K562 (cell line): ENCODE data around the gene DCXR. TPM values are rescaled to one million over a fixed set of nuclear protein-coding genes. Genes with fewer than 3 reads are reported as not detected.

Experiments
- ATAC-seq: fragments of 200-7000 bp; cut with Tn5 transposase; 3 replicates; pipeline ENCODE4 v1.9.1; 2020; ENCODE audit warnings: moderate library complexity
- BruUV-seq: library from RNA; stranded (reverse); fragments of 400-500 nt; replicated peaks from 2 replicates; lab custom pipeline; 2021; lab: Mats Ljungman, UMichigan
- CTCF ChIA-PET: fragments of 300-600 bp; formaldehyde crosslinking; extraction: SDS; loops from one replicate; lab custom pipeline; 2021; ENCODE audit warnings: low intra/inter-chr PET ratio; lab: Yijun Ruan, JAX
- POLR2A ChIA-PET: fragments of 300-600, 350-650 bp; sonication (Branson Sonifier 250); formaldehyde crosslinking; extraction: SDS; loops from one replicate; lab custom pipeline; 2021; ENCODE audit warnings: antibody characterized with exemption, inconsistent platforms; lab: Yijun Ruan, JAX
- DNase-seq, 4 experiments: peaks; one replicate each; pipeline versions ENCODE4 v3.0.0 to v3.0.0-alpha.2; 2011 to 2018; ENCODE audit warnings: low spot score in 3 of 4, mixed read lengths in 3 of 4; ENCODE audit errors: extremely low read depth in 1 of 4
- FAIRE-seq: peaks from 2 replicates; lab custom pipeline; 2011; peaks lifted over from hg19 to GRCh38; lab: Jason Lieb, UNC
- H2AFZ ChIP-seq: 2 replicates; pipeline ENCODE4 v1.6.0; 2011; ENCODE audit warnings: low read depth, low read length, control low read depth, inconsistent platforms
- H3K27ac ChIP-seq: fragments of 200-600 bp; 3 replicates; pipeline ENCODE4 v1.8.0; 2011; ENCODE audit warnings: low read depth, mild to moderate bottlenecking, control low read depth, inconsistent platforms, low read length, moderate library complexity, mixed read lengths; ENCODE audit errors: extremely low read depth
- H3K27me3 ChIP-seq, 2 experiments: fragments of 300-600 bp in 1 of 2; 2 replicates in 1 of 2; 3 replicates in 1 of 2; pipeline versions ENCODE4 v1.6.0 to v1.8.0; 2011; ENCODE audit warnings: inconsistent platforms in 2 of 2, low read length in 2 of 2, mild to moderate bottlenecking in 1 of 2, mixed read lengths in 1 of 2, moderate library complexity in 1 of 2; ENCODE audit not compliant: control insufficient read depth in 2 of 2, insufficient read depth in 2 of 2
- H3K36me3 ChIP-seq: fragments of 300-600 bp; 3 replicates; pipeline ENCODE4 v1.8.0; 2011; ENCODE audit warnings: mild to moderate bottlenecking, low read length, inconsistent platforms; ENCODE audit not compliant: control insufficient read depth, insufficient read depth
- H3K4me1 ChIP-seq, 2 experiments: fragments of 200-600 bp in 1 of 2; replicated peaks in 1 of 2; 2 replicates in 1 of 2; 3 replicates in 1 of 2; pipeline versions ENCODE4 v1.5.1 to v1.8.0; 2011; ENCODE audit warnings: inconsistent platforms in 2 of 2, low read length in 2 of 2, mild to moderate bottlenecking in 1 of 2, mixed read lengths in 1 of 2, moderate library complexity in 1 of 2; ENCODE audit not compliant: control insufficient read depth in 2 of 2, insufficient read depth in 2 of 2
- H3K4me2 ChIP-seq: 2 replicates; pipeline ENCODE4 v1.6.1; 2011; ENCODE audit warnings: low read length, control low read depth, inconsistent platforms, mixed read lengths; ENCODE audit not compliant: insufficient read depth
- H3K4me3 ChIP-seq: fragments of 200-600 bp; sonication (generic), shearing (Covaris generic); 2 replicates; pipeline ENCODE4 v1.5.1; 2016; ENCODE audit warnings: control low read depth, inconsistent platforms
- H3K79me2 ChIP-seq: fragments of 200-600 bp; 3 replicates; pipeline ENCODE4 v1.8.0; 2011; ENCODE audit warnings: low read length, inconsistent platforms; ENCODE audit not compliant: control insufficient read depth, insufficient read depth
- H3K9ac ChIP-seq, 2 experiments: 2 replicates each; pipeline versions ENCODE4 v1.6.0 to v1.6.1; 2011; ENCODE audit warnings: low read depth in 2 of 2, low read length in 2 of 2, control low read depth in 1 of 2, inconsistent platforms in 1 of 2, mild to moderate bottlenecking in 1 of 2, mixed read lengths in 1 of 2; ENCODE audit not compliant: insufficient read depth in 1 of 2
- H3K9me1 ChIP-seq: one replicate; pipeline ENCODE4 v1.6.0; 2011; ENCODE audit warnings: inconsistent platforms, mild to moderate bottlenecking, low read length, moderate library complexity; ENCODE audit not compliant: control insufficient read depth, insufficient read depth
- H3K9me3 ChIP-seq: replicated peaks from 2 replicates; pipeline ENCODE4 v1.5.1; 2011; ENCODE audit warnings: low read depth, low read length, inconsistent platforms; ENCODE audit not compliant: control insufficient read depth, insufficient read depth
- H4K20me1 ChIP-seq: replicated peaks from 2 replicates; pipeline ENCODE4 v1.6.1; 2011; ENCODE audit warnings: low read length, inconsistent platforms, mixed read lengths; ENCODE audit not compliant: control insufficient read depth, insufficient read depth
- COPS2 ChIP-seq: fragments of 450-650 bp; conservative IDR thresholded peaks from 2 replicates; pipeline ENCODE4 v1.6.1; 2016; ENCODE audit warnings: mild to moderate bottlenecking, moderate library complexity
- EGR1 ChIP-seq: fragments of 450-650 bp; conservative IDR thresholded peaks from 2 replicates; pipeline ENCODE4 v1.6.1; 2017; ENCODE audit warnings: mild to moderate bottlenecking
- NFRKB ChIP-seq: fragments of 450-650 bp; IDR thresholded peaks from 2 replicates; pipeline ENCODE4 v1.6.1; 2016; ENCODE audit warnings: low read depth
- NR2C2 ChIP-seq, 2 experiments: fragments of 200-800 bp in 1 of 2; sonication (Bioruptor generic) in 1 of 2; sonication (generic) in 1 of 2; formaldehyde crosslinking in 1 of 2; IDR thresholded peaks; 2 replicates each; pipeline versions ENCODE4 v1.6.1 to v1.8.0; 2016 to 2022; ENCODE audit warnings: mild to moderate bottlenecking in 1 of 2, missing compliant biosample characterization in 1 of 2, missing genetic modification characterization in 1 of 2, missing genetic modification reagents in 1 of 2
- NRF1 ChIP-seq, 2 experiments: fragments of 450-650 bp; IDR thresholded peaks in 1 of 2; conservative IDR thresholded peaks in 1 of 2; 2 replicates each; pipeline ENCODE4 v1.6.1; 2014; ENCODE audit warnings: mild to moderate bottlenecking in 2 of 2
- PCBP1 ChIP-seq: fragments of 200-400 bp; formaldehyde crosslinking; IDR thresholded peaks from 2 replicates; pipeline ENCODE4 v1.6.1; 2018; ENCODE audit warnings: mild to moderate bottlenecking, low read depth, low read length; ENCODE audit not compliant: poor library complexity, severe bottlenecking
- SMAD1 ChIP-seq: fragments of 150-350 bp; IDR thresholded peaks from 2 replicates; pipeline ENCODE4 v1.6.1; 2014; ENCODE audit warnings: low read length, low read depth; ENCODE audit not compliant: partially characterized antibody
- SP2 ChIP-seq: IDR thresholded peaks from 2 replicates; pipeline ENCODE4 v1.6.1; 2011; ENCODE audit warnings: mild to moderate bottlenecking, low read depth, low read length, moderate library complexity; ENCODE audit not compliant: poor library complexity, severe bottlenecking; ENCODE audit errors: extremely low read depth
- ZNF212 ChIP-seq: fragments of 450-650 bp; formaldehyde crosslinking; IDR thresholded peaks from 2 replicates; pipeline ENCODE4 v1.4.0; 2020; ENCODE audit warnings: mild to moderate bottlenecking
- ZNF217 ChIP-seq: sonication (generic); formaldehyde crosslinking; IDR thresholded peaks from 2 replicates; pipeline ENCODE4 v1.8.0; 2022; ENCODE audit warnings: mild to moderate bottlenecking, missing genetic modification reagents
- ZNF76 ChIP-seq: fragments of 250-450 bp; sonication (Bioruptor Pico); IDR thresholded peaks from 2 replicates; pipeline ENCODE4 v1.4.0; 2020; ENCODE audit warnings: mild to moderate bottlenecking, moderate library complexity, borderline replicate concordance
- WGBS: fragments of 100-300 bp; shearing (Covaris generic); methylation state at CpG from one replicate; pipeline ENCODE4 v1.1.6; 2016; ENCODE audit warnings: low coverage, mixed read lengths; ENCODE audit not compliant: insufficient coverage; ENCODE audit errors: missing lambda C conversion rate; 5-methylcytosine and 5-hydroxymethylcytosine counted together
- in situ Hi-C: fragments of 300-500 bp; cut with MboI; formaldehyde crosslinking; loops from 4 replicates; pipeline ENCODE4 v1.15.0; 2018; ENCODE audit warnings: inconsistent platforms, mixed read lengths
- intact Hi-C: fragments of 100-400 bp; cut with micrococcal nuclease; formaldehyde crosslinking; loops from 2 replicates; pipeline ENCODE4 v1.14.2; 2022
- polyA plus RNA-seq, 8 experiments: library from polyadenylated mRNA; depleted of rRNA in 4 of 8; stranded (reverse) in 5 of 8; unstranded in 3 of 8; fragments of >200 nt; fragmentation: Nextera tagmentation in 2 of 8; fragmentation: Illumina TruSeq in 1 of 8; extraction: Ambion mirVana in 2 of 8; extraction: Trizol in 1 of 8; gene quantifications; 2 replicates each; pipeline versions ENCODE4 v1.2.1 to v1.2.3, GENCODE V29; 2011 to 2014; ENCODE audit warnings: inconsistent platforms in 1 of 8, missing spikeins in 1 of 8
- total RNA-seq, 7 experiments: library from RNA; depleted of rRNA in 6 of 7; stranded (reverse); fragments of >200 nt in 6 of 7; fragmentation: Illumina TruSeq in 2 of 7; extraction: Trizol in 2 of 7; gene quantifications; 2 replicates each; pipeline versions ENCODE4 v1.2.1 to v1.2.3, GENCODE V29; 2011 to 2021; ENCODE audit warnings: low replicate concordance in 1 of 7
- TF ChIP-seq, protein P1 (sequence below): fragments of 250-450 bp; sonication (Bioruptor Pico); IDR thresholded peaks from 2 replicates; pipeline ENCODE4 v1.4.0; 2020; ENCODE audit warnings: mild to moderate bottlenecking, moderate library complexity, borderline replicate concordance

DCXR gene
- total and polyA plus RNA-seq, 9 of the 15 experiments (the other 6 are each of a cell fraction or from before 2014, with no cell fraction given) = 21.3 to 274 (median 156) TPM

GRCh38 chr17:82048571-82048971 is 11.1 kb upstream of the DCXR start:
- 0 out of 2 replicates have a peak, but pooled peaks cover 4% of the 10 kb centered on the region for H4K20me1 ChIP-seq
- ATAC-seq = no peak
- H3K9me1 ChIP-seq = peaks cover 2% of the 10 kb centered on the region
- H2AFZ ChIP-seq = no peak overlapping the region
- 91% methylated on average over 12 of the region's 20 CpGs for WGBS
- H3K4me1 ChIP-seq = peaks cover 6 to 72% of the 10 kb centered on the region in 2 experiments; a peak in 3 of 5 replicates
- H3K9ac ChIP-seq = peak overlapping the region in 1 of 2 experiments; percentile 43; a peak in 1 of 4 replicates
- H3K27ac ChIP-seq = no peak overlapping the region
- H3K4me2 ChIP-seq = no peak overlapping the region
- H3K27me3 ChIP-seq = no peaks in the 10 kb centered on the region
- no peak for FAIRE-seq
- CTCF ChIA-PET = no interaction called here
- H3K79me2 ChIP-seq = peaks cover 28% of the 10 kb centered on the region
- peak in 2 of 4 experiments; percentile 23 to 36 for DNase-seq
- POLR2A ChIA-PET = no interaction called here
- H3K9me3 ChIP-seq = no peaks in the 10 kb centered on the region
- intact Hi-C loops = no loop called here
- H3K4me3 ChIP-seq = no peak overlapping the region
- BruUV-seq = no TSS peak
- peaks cover 44% of the 10 kb centered on the region; the same call in 2 of the 3 replicates for H3K36me3 ChIP-seq
- in situ Hi-C loops = no loop called here
- no peak for TF ChIP-seq NFRKB
- no peak for TF ChIP-seq ZNF217 (CRISPR knock-in tag)
- no peak for TF ChIP-seq SP2
- TF ChIP-seq, protein P1, sequence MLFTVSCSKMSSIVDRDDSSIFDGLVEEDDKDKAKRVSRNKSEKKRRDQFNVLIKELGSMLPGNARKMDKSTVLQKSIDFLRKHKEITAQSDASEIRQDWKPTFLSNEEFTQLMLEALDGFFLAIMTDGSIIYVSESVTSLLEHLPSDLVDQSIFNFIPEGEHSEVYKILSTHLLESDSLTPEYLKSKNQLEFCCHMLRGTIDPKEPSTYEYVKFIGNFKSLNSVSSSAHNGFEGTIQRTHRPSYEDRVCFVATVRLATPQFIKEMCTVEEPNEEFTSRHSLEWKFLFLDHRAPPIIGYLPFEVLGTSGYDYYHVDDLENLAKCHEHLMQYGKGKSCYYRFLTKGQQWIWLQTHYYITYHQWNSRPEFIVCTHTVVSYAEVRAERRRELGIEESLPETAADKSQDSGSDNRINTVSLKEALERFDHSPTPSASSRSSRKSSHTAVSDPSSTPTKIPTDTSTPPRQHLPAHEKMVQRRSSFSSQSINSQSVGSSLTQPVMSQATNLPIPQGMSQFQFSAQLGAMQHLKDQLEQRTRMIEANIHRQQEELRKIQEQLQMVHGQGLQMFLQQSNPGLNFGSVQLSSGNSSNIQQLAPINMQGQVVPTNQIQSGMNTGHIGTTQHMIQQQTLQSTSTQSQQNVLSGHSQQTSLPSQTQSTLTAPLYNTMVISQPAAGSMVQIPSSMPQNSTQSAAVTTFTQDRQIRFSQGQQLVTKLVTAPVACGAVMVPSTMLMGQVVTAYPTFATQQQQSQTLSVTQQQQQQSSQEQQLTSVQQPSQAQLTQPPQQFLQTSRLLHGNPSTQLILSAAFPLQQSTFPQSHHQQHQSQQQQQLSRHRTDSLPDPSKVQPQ (CRISPR knock-in tag) = no peak
- TF ChIP-seq PCBP1 = peak; percentile 21
- no peak for TF ChIP-seq NR2C2 (CRISPR knock-in tag; IDR thresholded peaks at IDR 0.05)
- TF ChIP-seq NR2C2 (tag; IDR thresholded peaks at IDR 0.05) = no peak
- no peak for TF ChIP-seq NRF1 (conservative IDR thresholded peaks at IDR 0.05 in 1 of 2, IDR thresholded peaks at IDR 0.05 in 1 of 2)
- no peak for TF ChIP-seq ZNF212 (CRISPR knock-in tag)
- no peak for TF ChIP-seq SMAD1
- TF ChIP-seq ZNF76 (CRISPR knock-in tag) = no peak
- TF ChIP-seq EGR1 = peak; percentile 81
- no peak for TF ChIP-seq COPS2
- TF ChIP-seq, all 486 proteins: peak for 2
